Activated CD8-positive, alpha-beta memory T cell treated with anti-CD3 and anti-CD28 coated beads, Interleukin-2, amount 10 ng/mL, durations not matched to agents 7 days and 5 days (primary cell): Measurements from ENCODE around the gene GPER1. TPM values are rescaled to one million over a fixed set of nuclear protein-coding genes. Genes with fewer than 3 reads are reported as not detected.
"Not testable (repeated sequence)": the region's sequence is repeated elsewhere in the genome, so short reads cannot be mapped to it uniquely, and the experiment has no call there.

Source experiments
- ATAC-seq: fragments of 150-1000 bp; cut with Tn5 transposase; one replicate; pipeline ENCODE4 v1.10.0; 2021; ENCODE audit warnings: moderate library complexity
- CTCF ChIA-PET: fragments of 350-600 bp; sonication (Branson Sonifier 250); formaldehyde crosslinking; loops from one replicate; lab custom pipeline; 2021; ENCODE audit warnings: antibody characterized with exemption; lab: Charles Lee
- DNase-seq: peaks from one replicate; pipeline ENCODE4 v3.0.0-alpha.2; 2020
- H3K27ac Mint-ChIP-seq: one replicate; pipeline ENCODE4 v1.8.0; 2021; ENCODE audit warnings: mild to moderate bottlenecking, mixed read lengths
- H3K27me3 Mint-ChIP-seq: one replicate; pipeline ENCODE4 v1.8.0; 2021; ENCODE audit warnings: mixed read lengths
- H3K36me3 Mint-ChIP-seq: one replicate; pipeline ENCODE4 v1.8.0; 2021; ENCODE audit warnings: mild to moderate bottlenecking, mixed read lengths
- H3K4me1 Mint-ChIP-seq: one replicate; pipeline ENCODE4 v1.8.0; 2021; ENCODE audit warnings: mixed read lengths
- H3K4me3 Mint-ChIP-seq: one replicate; pipeline ENCODE4 v1.8.0; 2021; ENCODE audit warnings: mild to moderate bottlenecking, moderate library complexity, mixed read lengths
- H3K9me3 Mint-ChIP-seq: one replicate; pipeline ENCODE4 v1.8.0; 2022; ENCODE audit warnings: low read depth, mixed read lengths
- total RNA-seq, 2 experiments: library from RNA; stranded (reverse); gene quantifications; one replicate each; pipeline ENCODE4 v1.2.3, GENCODE V29; 2021

Gene GPER1
- total RNA-seq, 2 experiments from 2014 or later = not detected

- CTCF ChIA-PET = interaction anchor here (0.7 to 1.2 kb wide), 2 partner anchors 45 to 46 kb away, joined by 4 to 5 read pairs; no protein-coding TSS in a partner anchor
- Mint-ChIP-seq H3K36me3 (peaks cover 16% of the 10 kb centered on the region), H3K27me3 (no peaks in the 10 kb centered on the region), H3K9me3 (peaks cover 2% of the 10 kb centered on the region), H3K27ac (no peak overlapping the region), H3K4me3 (no peak overlapping the region), H3K4me1 (peaks cover 1% of the 10 kb centered on the region)
- no peak for DNase-seq
- ATAC-seq = no peak
Measured at GRCh38 chr7:1131471-1132265, 43.8 kb downstream of the GPER1 start.

GRCh38 chr7:1134951-1135350, 47.0 kb downstream of the GPER1 start:
- H3K4me3 Mint-ChIP-seq = no peak overlapping the region

DNA sequence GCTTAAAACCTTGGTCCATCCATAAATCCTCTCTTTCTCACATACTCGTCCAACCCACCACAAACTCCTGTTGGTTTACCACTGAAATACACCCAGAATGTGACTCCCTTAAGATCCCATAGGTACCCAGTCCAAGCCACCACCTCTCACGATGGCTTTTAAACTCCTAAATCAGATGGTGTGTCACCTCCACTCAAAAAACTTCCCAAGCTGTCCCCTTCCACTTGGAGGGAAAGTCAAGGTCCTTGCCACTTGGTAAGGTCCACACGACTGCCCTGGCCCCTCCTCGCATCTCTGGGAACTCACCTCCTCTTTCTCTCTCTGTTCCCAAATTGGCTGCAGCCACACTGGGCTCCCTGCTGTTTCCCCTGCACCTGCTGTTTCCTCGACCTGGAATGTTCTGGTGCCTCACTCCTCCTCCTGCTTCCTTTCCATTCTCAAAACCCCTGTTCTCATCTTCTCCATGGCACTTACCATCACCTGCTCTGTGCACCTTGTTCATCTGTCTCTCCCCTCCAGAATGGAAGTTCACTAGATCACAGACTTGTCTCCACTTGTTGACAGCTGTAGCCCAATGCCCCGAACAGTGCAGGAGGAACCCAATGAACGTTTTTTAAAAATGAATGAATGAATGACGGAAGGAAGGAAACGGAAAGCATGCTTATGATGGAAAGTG, 49.1 kb downstream of the GPER1 start:
- CTCF ChIA-PET = interaction anchor here (1.2 to 3.6 kb wide), 7 partner anchors 18 to 143 kb away, joined by 5 to 33 read pairs (median 9); partner anchors contain the start of gene ZFAND2A
- Mint-ChIP-seq H3K9me3 (no peaks in the 10 kb centered on the region), H3K4me3 (peak overlapping the region; percentile 79), H3K27ac (peak overlapping the region; percentile 60), H3K36me3 (peaks cover 7% of the 10 kb centered on the region), H3K27me3 (no peaks in the 10 kb centered on the region), H3K4me1 (peaks cover 16% of the 10 kb centered on the region)
- DNase-seq (no peak), ATAC-seq (no peak)

More at GRCh38 chr7:1134951-1135350, 47.0 kb downstream of the GPER1 start:
- no peak for ATAC-seq
- Mint-ChIP-seq H3K27ac (no peak overlapping the region), H3K9me3 (peaks cover 2% of the 10 kb centered on the region), H3K4me1 (peaks cover 13% of the 10 kb centered on the region), H3K27me3 (no peaks in the 10 kb centered on the region), H3K36me3 (peaks cover 11% of the 10 kb centered on the region)
- CTCF ChIA-PET = interaction anchor here (1.0 to 1.5 kb wide), 2 partner anchors 41 to 48 kb away, joined by 3 to 4 read pairs; no protein-coding TSS in a partner anchor
- no peak for DNase-seq

- no peaks in the 10 kb centered on the region for H3K9me3 Mint-ChIP-seq
- peaks cover 4% of the 10 kb centered on the region for H3K36me3 Mint-ChIP-seq
- peak overlapping the region; percentile 81 for H3K27ac Mint-ChIP-seq
- peak overlapping the region; percentile 79 for H3K4me3 Mint-ChIP-seq
- peaks cover 16% of the 10 kb centered on the region for H3K4me1 Mint-ChIP-seq
- DNase-seq (no peak), ATAC-seq (peak; percentile 83)
- CTCF ChIA-PET = interaction anchor here (1.1 to 3.6 kb wide), 12 partner anchors 12 to 144 kb away, joined by 4 to 33 read pairs (median 6); partner anchors contain the start of gene ZFAND2A
- no peaks in the 10 kb centered on the region for H3K27me3 Mint-ChIP-seq
Measured at GRCh38 chr7:1137517-1138167, 49.7 kb downstream of the GPER1 start.

DNA sequence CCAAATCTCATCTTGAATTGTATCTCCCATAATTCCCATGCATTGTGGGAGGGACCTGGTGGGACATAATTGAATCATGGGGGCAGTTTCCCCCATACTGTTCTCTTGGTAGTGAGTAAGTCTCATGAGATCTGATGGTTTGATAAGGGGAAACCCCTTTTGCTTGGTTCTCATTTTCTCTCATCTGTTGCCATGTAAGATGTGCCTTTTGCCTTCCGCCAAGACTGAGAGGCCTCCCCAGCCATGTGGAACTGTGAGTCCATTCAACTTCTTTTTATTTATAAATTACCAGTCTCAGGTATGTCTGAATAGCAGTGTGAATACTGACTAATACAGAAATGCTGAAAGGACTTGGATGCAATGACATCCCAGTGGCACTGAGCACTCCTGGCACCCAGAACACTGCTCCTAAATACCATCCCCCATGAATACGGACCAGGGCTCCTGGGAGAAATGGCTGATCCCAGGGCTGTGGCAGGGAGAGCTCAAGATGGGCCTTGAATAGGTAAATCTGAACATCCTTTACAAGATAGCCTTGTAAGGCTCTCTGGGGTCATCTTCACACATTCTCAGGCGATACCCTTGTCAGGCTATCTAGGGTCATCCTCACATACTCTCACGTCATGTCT, 52.7 kb downstream of the GPER1 start:
- H3K36me3 Mint-ChIP-seq = no peaks in the 10 kb centered on the region
- no peak overlapping the region for H3K4me3 Mint-ChIP-seq
- H3K27me3 Mint-ChIP-seq = no peaks in the 10 kb centered on the region
- H3K9me3 Mint-ChIP-seq = no peaks in the 10 kb centered on the region
- ATAC-seq = no peak
- CTCF ChIA-PET = interaction anchor here (0.9 to 3.6 kb wide), 5 partner anchors 28 to 167 kb away, joined by 3 to 33 read pairs (median 3); no protein-coding TSS in a partner anchor
- no peak for DNase-seq
- H3K4me1 Mint-ChIP-seq = peaks cover 16% of the 10 kb centered on the region
- H3K27ac Mint-ChIP-seq = no peak overlapping the region

DNA sequence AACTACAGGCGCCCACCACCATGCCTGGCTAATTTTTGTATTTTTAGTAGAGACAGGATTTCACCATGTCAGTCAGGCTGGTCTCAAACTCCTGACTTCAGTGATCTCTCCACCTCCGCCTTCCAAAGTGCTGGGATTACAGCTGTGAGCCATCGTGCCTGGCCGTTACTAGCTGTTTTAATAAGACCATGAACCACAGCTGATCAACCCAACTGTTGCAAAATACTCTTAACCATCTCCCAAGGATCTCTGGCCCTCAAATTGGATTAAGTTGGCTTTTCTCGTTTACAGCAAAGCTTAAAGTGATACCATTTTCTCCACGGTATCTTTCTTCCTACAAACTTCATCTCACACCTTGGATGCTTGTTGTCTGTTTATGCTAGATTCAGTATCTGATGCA, 53.7 kb downstream of the GPER1 start:
- ATAC-seq (no peak), DNase-seq (no peak)
- CTCF ChIA-PET = interaction anchor here (1.1 to 1.8 kb wide), 3 partner anchors 27 to 76 kb away, joined by 3 to 5 read pairs (median 3); no protein-coding TSS in a partner anchor
- no peaks in the 10 kb centered on the region for H3K9me3 Mint-ChIP-seq
- H3K27ac Mint-ChIP-seq = no peak overlapping the region
- H3K4me3 Mint-ChIP-seq = no peak overlapping the region
- H3K4me1 Mint-ChIP-seq = peaks cover 15% of the 10 kb centered on the region
- H3K36me3 Mint-ChIP-seq = no peaks in the 10 kb centered on the region
- H3K27me3 Mint-ChIP-seq = no peaks in the 10 kb centered on the region

- Mint-ChIP-seq H3K27me3 (no peaks in the 10 kb centered on the region), H3K36me3 (no peaks in the 10 kb centered on the region), H3K27ac (no peak overlapping the region), H3K4me3 (no peak overlapping the region), H3K4me1 (peaks cover 10% of the 10 kb centered on the region), H3K9me3 (no peaks in the 10 kb centered on the region)
- DNase-seq (no peak), ATAC-seq (no peak)
- CTCF ChIA-PET = interaction anchor here (1.1 to 1.8 kb wide), 5 partner anchors 26 to 77 kb away, joined by 3 to 6 read pairs (median 3); no protein-coding TSS in a partner anchor
Measured at GRCh38 chr7:1142051-1142635, 54.2 kb downstream of the GPER1 start.

DNA sequence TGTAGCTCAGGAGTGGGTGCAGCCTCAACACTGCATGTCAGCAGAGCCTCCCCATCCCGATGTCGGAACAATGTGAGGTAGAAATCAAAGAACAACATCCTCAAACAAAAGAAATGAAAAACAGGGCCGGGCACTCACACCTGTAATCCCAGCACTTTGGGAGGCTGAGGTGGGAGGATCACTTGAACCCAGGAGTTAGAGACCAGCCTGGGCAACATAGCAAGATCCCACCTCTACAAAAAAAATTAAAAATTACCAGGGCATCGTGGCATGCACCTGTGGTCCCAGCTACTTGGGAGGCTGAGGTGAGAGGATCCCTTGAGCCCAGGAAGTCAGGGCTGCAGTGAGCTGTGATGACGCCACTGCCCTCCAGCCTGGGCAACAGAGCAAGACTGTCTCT, 55.1 kb downstream of the GPER1 start:
- not testable (repeated sequence) for H3K9me3 Mint-ChIP-seq, H3K4me3 Mint-ChIP-seq, H3K36me3 Mint-ChIP-seq, H3K27me3 Mint-ChIP-seq, H3K4me1 Mint-ChIP-seq, H3K27ac Mint-ChIP-seq, ATAC-seq, DNase-seq
- CTCF ChIA-PET = interaction anchor here (1.0 to 1.8 kb wide), 6 partner anchors 27 to 150 kb away, joined by 3 to 6 read pairs (median 4); no protein-coding TSS in a partner anchor

Other genes starting within 250 kb of the GPER1 start
- gene GET4, start 211.6 kb upstream of the GPER1 start, total RNA-seq = 10 to 100 TPM; 38.0 to 39.2 TPM
- 10 to 100 TPM; 12.4 to 30.8 TPM for gene ADAP1, start 133.4 kb upstream of the GPER1 start, total RNA-seq
- 10 to 100 TPM; 18.7 to 18.9 TPM for gene COX19, start 112.6 kb upstream of the GPER1 start, total RNA-seq
- gene CYP2W1, start 104.9 kb upstream of the GPER1 start, total RNA-seq = not detected
- gene GPR146, start 43.6 kb upstream of the GPER1 start, total RNA-seq = 1 to 10 TPM in 1 of 2 experiments, under 1 TPM in 1; 0.40 to 2.1 TPM
- gene ZFAND2A, start 72.1 kb downstream of the GPER1 start, total RNA-seq = 10 to 100 TPM; 23.8 to 23.9 TPM
- gene UNCX, start 144.8 kb downstream of the GPER1 start, total RNA-seq = not detected